HG02840 (cell line): Measurements from ENCODE around the gene ATP5PO.
"Not testable (repeated sequence)": the region's sequence is repeated elsewhere in the genome, so short reads cannot be mapped to it uniquely, and the experiment has no call there.

Experiments used
- ATAC-seq: cut with Tn5 transposase; IDR thresholded peaks from one replicate; pipeline ENCODE4 v1.9.1; 2021; ENCODE audit warnings: mild to moderate bottlenecking, moderate library complexity, moderate number of reproducible peaks; ENCODE audit not compliant: unreplicated experiment, low FRiP score

The ATP5PO gene

DNA sequence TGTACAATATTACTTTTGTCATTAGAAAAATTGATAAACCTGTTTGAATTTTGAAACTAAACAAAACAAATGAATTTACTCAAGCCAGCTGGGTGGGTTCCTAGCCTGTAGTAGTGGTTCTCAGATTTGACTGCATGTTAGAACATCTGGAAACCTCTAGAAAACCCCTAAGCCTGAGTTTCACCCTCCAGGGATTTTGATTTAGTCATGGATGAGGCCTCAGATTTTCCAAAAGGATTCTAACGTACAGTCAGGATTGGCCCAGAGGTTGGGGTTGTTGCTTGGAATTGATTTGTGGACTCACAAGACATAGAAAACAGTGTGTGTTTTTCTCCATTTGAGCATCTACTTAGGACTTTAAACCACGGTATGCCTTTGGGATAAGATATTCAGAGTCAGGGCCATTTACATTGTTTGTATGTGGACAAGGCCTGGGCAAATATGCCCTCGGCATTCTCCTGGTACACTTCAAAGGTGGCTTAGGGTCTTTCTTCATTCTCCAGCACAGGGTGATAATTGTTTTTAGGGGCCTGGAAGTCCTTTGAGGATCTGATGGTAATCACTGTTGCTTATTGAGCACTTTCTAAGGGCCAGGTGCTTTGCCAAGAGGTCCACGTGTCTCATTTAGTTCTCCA, 42.6 kb downstream of the ATP5PO start:
- ATAC-seq = no peak

DNA sequence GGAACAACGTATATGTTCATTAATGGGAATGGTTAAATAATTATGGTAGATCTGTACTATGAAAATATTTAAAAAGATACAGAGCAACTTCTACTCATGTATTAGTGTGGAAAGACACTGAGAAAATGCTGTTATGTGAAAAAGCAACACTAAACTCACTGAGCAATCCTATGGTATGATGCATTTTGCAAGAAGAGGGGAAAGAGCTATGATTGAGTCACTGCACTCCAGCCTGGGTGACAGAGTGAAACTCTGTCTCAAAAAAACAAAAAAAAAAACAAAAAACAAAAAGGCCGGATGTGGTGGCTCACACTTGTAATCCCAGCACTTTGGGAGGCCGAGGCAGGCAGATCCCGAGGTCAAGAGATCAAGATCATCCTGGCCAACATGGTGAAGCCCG, 44.4 kb downstream of the ATP5PO start:
- no peak for ATAC-seq

DNA sequence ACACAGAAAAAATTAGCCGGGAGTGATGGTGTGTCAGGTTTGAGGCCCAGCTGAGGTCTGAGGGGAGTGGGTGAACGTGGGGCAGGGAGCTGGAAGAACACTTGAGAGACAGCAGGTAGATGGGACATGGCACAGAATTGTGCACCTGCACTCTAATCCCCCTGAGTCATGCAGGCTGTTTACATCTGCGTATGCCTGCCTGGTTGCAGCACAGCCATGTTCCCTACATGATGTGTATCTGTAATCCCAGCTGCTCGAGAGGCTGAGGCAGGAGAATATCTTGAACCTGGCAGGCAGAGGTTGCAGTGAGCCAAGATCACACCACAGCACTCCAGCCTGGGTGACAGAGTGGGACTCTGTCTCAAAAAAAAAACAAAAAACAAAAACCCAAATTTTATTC, 44.8 kb downstream of the ATP5PO start:
- ATAC-seq = no peak

DNA sequence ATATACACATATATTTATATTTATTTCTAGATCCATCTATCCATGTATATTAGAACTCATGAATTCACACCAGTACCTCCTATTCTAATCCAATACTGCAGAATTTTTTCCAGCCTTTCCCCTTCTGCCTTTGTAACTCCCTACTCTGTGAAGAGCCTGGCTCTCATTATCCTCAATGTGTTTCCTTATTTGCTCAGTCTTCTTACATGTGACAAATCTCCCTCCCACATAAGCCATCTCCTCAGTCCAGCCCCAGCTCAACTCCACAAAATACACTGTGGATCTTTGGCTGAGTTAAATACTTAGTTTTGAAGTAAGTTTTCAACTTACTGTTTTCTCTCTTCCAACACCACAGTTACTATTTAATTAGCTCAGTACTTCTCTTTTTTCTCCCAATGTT, 45.7 kb downstream of the ATP5PO start:
- no peak for ATAC-seq

DNA sequence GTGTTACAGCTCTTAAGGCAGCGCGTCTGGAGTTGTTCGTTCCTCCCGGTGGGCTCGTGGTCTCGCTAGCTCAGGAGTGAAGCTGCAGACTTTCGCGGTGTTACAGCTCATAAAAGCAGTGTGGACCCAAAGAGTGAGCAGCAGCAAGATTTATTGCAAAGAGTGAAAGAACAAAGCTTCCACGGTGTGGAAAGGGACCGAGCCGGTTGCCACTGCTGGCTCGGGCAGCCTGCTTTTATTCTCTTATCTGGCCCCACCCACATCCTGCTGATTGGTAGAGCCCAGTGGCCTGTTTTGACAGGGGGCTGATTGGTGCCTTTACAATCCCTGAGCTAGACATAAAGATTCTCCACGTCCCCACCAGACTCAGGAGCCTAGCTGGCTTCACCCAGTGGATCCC, 47.7 kb downstream of the ATP5PO start:
- not testable (repeated sequence) for ATAC-seq

DNA sequence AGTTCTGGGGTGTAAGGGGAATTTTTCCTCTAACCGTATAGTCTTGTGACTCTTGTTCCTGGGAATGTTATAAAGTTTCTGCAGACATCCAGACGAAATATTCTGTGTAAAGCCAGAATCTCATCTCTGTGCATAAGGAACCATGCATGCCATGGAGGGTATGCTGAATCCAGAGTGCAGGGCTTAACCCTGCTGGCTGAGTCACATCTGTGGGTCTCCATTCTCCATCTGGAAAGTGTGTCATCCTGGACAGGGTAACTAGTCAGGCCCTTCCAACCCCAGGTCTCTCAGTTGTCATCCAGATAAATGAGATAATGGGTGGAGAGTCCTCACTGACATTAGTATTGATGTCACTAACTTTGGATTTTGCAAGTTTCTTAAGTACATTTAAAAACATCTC, 48.8 kb downstream of the ATP5PO start:
- ATAC-seq = no peak

DNA sequence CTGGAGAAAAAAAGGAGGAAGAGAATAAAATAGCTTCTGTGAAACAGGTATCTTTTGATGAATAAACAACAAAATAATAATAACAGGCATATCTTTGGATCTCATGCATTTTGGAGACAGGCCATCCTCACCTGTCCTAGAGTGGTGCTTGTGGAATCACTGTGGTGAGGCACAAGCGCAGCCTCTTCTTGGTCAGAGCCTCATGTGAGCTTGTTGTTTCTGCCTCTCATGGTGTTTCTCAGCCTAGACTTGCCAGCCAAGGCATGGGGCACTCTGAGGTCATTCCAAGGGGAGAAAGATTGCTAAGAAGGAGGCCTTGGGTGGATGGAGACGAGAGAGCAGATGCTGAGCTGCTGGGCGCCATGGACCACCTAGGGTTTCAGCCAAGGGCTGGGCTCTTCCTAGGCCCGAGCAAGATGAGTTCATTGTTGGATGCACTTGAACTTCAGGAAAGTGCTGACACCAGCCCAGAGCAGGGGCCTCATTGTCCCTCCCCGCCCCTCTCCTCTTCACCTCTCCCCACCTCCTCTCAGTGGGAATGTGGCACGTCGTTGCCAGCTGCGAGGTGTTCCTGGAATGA, 49.5 kb downstream of the ATP5PO start:
- no peak for ATAC-seq

DNA sequence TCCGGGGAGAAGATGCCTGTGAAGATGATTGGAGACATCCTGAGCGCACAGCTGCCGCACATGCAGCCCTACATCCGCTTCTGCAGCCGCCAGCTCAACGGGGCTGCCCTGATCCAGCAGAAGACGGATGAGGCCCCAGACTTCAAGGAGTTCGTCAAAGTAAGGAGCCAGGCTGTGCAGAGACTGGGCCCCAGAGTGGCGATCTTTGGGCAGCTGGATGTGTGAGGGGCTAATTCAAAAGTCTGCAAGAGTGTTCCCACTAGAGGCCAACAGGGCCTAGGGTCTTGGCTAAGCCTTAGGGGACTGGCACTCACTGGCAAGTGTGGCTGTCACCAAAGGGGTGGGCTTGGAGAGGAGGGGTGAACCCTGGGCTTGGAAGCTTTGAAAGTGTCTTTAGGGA, 50.4 kb downstream of the ATP5PO start:
- ATAC-seq = no peak

DNA sequence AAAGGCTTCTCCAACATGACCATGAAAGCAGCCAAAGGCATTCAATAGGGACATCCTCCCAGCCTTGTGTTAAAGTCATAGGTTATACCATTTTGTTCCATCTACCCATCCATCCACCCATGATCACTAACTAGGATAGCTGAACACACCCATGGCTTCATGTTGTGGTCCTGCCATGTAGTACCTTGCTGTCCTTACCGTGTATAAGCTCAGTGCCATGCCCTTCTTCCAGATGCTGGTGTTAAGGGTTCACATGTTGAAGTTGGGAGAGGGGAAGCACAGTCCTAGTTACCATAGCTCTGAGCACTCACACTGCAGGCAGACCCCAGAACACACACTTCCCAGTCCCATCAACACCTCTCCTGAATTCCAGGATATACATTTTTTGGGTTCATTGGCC, 51.5 kb downstream of the ATP5PO start:
- no peak for ATAC-seq

DNA sequence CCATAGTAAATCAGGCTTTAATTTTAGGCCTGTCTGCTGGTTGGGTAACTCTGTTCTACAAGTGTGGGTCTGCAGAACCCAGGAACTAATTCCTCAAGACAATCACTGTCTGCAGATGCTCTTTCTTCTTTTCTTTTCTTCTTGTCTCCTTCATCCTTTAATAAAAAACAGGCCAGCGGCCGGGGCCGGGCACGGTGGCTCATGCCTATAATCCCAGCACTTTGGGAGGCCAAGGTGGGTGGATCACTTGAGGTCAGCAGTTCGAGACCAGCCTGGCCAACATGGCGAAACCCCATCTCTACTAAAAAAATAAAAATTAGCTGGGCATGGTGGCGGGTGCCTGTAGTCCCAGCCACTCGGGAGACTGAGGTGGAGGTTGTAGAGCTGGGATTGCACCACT, 52.4 kb downstream of the ATP5PO start:
- not testable (repeated sequence) for ATAC-seq

DNA sequence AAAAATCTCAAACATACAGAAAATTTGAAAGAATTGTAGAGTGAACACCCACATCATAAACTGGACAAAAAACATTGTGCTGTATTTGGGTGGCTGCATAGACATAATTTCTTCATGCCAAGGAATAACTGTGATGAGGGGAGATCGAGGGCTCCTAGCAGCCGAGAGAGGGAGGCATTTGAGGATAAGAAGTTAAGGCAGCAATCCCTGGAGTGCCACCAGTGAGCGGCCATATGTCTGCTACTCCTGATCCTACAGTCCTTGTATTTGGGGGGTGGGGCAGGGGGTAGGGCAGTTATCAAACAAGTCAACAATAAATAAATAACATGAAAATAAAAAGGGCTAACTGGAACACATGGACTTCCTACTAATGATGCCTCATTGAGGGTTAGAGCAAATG, 54.5 kb downstream of the ATP5PO start:
- ATAC-seq = no peak

DNA sequence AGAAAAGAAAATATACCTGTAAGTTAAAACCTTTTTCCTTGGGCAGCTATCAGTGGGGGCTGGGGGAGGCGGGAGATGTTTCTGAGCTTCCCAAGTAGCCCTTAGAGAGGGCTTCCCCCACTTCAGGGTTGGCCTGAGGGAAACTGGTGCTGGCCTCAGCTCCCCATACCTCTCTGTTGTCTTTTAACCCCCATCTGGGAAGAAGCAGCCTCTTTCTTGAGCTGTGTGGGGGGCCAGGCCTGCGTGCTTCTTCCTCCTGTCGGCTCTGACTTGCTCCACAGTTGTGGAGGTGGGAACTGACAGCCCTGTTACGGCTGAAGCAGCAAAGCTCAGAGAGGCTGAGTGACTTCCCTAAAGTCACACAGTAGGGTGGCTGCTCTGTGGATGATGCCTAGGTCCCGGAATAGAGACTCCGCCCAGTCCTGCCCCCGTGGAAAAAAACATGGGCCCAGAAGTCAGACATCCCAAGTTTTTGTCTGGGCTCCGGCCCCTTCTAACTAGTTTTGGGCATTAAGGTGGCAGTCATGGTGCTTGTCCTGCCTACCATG, 55.2 kb downstream of the ATP5PO start:
- ATAC-seq = no peak

DNA sequence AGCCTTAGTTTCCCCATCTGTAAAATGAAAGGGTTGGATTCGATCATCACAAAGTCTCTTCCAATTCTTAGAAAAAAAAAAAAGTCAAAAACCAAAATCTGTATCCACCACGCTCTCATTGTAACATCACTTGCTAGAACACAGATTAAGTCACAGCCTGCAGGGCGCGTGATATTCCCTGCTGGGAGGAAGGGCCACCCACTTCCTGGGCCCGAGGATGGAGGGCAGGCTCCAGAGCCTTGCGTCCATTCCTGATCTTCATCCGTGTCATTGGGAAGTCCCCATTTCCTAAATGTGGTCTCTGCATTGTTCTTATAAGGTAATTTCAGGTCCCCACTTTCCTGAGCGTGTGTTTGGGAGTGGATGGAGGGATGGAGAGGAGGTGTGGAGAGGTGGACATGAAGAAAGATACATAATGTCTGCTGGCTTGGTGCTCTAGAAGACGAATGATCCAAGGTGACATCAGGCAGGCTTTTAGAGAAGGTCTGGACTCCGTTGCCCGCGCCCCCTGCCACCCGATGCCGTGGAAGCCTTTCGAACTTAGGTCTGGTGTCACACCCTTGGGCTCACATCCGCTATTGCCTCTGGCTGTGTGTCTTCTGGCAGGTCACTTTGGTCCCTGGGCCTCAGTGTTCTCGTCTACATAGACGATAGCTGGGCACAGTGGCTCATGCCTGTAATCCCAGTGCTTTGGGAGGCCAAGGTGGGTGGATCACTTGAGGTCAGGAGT, 56.1 kb downstream of the ATP5PO start:
- no peak for ATAC-seq

DNA sequence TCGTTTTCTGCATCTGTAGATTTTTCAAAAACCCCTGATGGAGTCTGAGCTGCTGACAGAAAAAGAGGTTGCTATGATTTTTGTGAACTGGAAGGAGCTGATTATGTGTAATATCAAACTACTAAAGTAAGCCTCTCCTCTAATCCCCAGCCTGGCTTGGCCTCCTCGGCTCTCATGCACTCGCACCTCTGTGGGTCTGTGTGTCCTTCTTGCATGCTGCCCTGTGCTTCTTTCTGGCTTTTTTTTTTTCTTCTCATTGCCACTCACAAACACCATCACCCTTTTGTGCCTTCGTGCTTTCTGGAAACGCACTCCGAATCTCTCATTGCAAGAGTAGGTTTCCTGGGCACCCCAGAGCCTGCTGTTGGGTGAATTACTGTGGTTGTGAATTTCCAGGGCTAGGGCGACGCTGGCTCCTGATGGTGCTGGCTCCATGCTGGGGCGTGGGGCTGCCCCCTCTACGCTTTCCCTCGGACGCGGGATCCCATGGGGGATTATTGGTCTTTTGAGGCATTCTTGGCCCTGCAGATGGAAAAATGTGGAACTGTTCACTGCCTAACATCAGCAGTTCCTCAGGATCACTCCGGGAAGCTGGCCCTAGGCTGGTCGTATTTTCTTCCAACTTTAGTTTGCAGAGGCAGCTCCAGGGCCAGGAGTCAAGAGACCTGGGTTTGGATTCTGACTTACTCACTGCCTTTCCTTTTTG, 56.8 kb downstream of the ATP5PO start:
- no peak for ATAC-seq

DNA sequence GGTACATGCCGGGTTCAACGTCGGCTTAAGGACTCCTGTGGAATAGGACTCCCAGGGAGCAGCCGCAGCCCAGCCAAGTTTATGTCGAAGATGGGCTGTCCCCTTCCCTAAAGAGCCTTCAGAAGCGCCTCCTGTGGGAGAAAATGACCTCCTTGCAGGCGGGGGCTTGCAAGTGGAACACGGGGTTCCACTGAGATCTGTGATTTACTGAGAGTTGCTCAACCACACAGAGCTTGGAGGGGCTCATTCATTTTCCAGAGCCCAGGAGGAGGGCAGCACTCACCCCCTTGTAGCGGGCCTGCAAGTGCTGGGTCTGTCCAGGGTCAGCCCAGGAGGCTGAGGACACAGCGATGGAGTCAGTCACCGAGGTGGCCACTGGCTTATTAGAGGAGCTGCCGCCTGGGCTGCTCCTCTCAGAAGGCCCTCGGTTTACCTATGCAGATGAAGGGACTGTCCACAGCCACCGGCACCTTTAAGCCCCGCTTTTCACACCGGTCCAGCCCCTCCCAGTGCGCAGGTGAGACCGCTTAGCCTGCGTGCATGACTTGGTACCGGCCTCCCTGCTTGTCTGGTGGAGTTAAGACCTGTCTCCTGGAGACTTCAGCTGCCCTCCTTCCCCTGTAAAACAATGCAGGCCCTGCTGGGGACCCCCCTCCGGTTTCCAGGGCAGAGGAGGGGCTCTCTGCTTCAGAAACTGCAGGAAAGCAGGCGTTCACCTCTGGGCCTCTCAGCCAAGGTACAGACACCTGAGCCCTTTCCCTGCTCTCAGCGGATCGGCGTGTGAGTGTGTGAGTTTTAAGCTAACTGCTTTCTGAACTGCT, 57.5 kb downstream of the ATP5PO start:
- ATAC-seq = no peak

DNA sequence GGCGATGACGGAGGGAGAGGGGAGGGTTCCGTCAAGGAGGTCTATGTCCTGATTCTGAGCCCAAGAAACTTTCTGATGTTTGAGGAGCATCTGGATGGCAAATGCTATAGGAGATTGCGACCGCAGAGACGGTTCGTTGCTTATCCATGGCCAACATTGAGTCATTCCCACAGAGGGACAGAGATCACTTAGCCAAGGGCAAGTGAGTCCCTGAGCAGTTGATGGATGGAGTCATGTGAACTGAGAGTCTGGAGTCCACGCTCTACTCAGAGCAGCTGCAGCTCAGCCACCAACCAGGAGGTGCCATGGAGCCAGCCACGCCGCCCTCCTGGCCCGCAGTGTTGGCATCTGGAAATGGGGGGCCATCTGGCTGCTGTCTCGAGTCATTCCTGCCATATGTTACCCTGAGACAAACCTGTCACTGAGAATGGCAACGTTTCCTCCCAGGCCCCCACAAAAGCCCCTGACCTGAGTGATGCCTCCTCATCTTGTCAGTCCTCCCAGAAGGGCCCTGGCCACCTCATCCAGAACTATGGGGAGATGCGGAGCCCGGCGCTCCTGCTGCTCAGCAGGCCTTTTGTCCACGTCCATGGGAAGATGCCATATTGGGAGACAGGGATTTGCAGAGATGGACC, 58.6 kb downstream of the ATP5PO start:
- ATAC-seq = no peak

DNA sequence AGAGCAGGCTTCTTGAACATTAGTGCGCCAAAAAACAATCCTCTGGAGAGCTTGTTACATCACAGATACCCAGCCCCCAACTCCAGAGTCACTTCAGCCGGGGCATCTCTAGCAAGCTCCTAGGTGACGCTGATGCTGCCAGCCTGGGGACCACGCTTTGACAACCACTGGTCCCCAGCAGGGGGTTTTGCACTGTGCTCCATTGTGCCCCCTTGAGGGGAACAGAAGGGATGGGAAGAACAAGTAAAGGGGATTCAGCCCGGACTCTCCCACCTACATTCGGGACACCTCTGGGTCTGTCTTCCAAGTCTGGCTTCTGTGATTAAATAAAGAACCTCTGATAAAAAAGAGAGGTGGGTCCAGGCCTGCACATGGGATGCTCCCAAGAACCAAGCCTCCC, 60.4 kb downstream of the ATP5PO start:
- no peak for ATAC-seq

DNA sequence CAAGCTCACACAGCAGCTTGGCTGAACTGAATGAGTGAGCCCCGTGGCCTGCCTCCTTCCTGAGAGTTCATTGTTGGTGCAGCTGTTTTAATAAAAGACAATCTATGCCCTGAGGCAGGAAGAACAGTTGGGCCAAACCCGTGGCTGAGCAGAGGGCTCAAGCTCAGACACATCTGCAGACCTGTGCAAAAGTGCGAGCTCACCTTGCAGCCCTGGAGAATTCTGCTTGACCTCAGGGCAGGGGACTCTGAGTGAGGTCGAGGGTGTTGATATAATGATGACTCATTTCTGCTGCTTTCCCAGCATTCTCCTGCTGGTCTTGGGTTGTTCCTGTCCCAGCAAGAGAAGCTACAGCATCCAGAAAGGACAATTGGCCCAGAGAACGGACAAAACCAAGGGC, 61.0 kb downstream of the ATP5PO start:
- no peak for ATAC-seq
